GM12878 (cell line): ENCODE data around the gene DCUN1D4. TPM values are rescaled to one million over a fixed set of nuclear protein-coding genes. Genes with fewer than 3 reads are reported as not detected.

ENCODE experiments used
- ATAC-seq: fragments of 200-7000 bp; cut with Tn5 transposase; 3 replicates; pipeline ENCODE4 v1.9.1; 2020; ENCODE audit warnings: mild to moderate bottlenecking, moderate library complexity
- BruUV-seq: library from RNA; stranded (reverse); fragments of 400-500 nt; replicated peaks from 2 replicates; lab custom pipeline; 2021; lab: Mats Ljungman, UMichigan
- CTCF ChIA-PET: fragments of 300-600 bp; sonication (Branson Sonifier 250); formaldehyde crosslinking; extraction: SDS; loops from one replicate; lab custom pipeline; 2021; ENCODE audit warnings: inconsistent platforms; lab: Yijun Ruan, JAX
- POLR2A ChIA-PET: fragments of 350-600 bp; formaldehyde crosslinking; extraction: SDS; loops from one replicate; lab custom pipeline; 2021; ENCODE audit warnings: inconsistent platforms; lab: Charles Lee
- RAD21 ChIA-PET: fragments of 300-600 bp; sonication (Branson Sonifier 250); formaldehyde crosslinking; loops from one replicate; lab custom pipeline; 2023; ENCODE audit warnings: antibody characterized with exemption; ENCODE audit not compliant: unreplicated experiment; lab: Charles Lee
- SMC1A ChIA-PET: fragments of 300-600 bp; sonication (Branson Sonifier 250); formaldehyde crosslinking; loops from one replicate; lab custom pipeline; 2023; ENCODE audit not compliant: unreplicated experiment, uncharacterized antibody; lab: Charles Lee
- DNase-seq: peaks from one replicate; pipeline ENCODE4 v3.0.0-alpha.2; 2011; ENCODE audit warnings: low read depth, low spot score
- FAIRE-seq: peaks from 3 replicates; lab custom pipeline; 2011; peaks lifted over from hg19 to GRCh38; lab: Jason Lieb, UNC
- H2AFZ ChIP-seq: 2 replicates; pipeline ENCODE4 v1.6.0; 2011; ENCODE audit warnings: low read depth, low read length, control low read depth; ENCODE audit not compliant: control insufficient read depth
- H3K27ac ChIP-seq: 2 replicates; pipeline ENCODE4 v1.5.1; 2011; ENCODE audit warnings: control low read depth; ENCODE audit not compliant: control insufficient read depth, insufficient read depth
- H3K27me3 ChIP-seq, 2 experiments: replicated peaks in 1 of 2; 2 replicates each; pipeline versions ENCODE4 v1.6.0 to v1.6.1; 2011; ENCODE audit warnings: low read length in 1 of 2; ENCODE audit not compliant: control insufficient read depth in 2 of 2, insufficient read depth in 2 of 2
- H3K36me3 ChIP-seq, 2 experiments: 2 replicates each; pipeline ENCODE4 v1.5.1; 2011; ENCODE audit warnings: low read length in 1 of 2; ENCODE audit not compliant: control insufficient read depth in 2 of 2, insufficient read depth in 2 of 2
- H3K4me1 ChIP-seq: 2 replicates; pipeline ENCODE4 v1.6.1; 2011; ENCODE audit warnings: mild to moderate bottlenecking, low read length, moderate library complexity, mixed read lengths; ENCODE audit not compliant: control insufficient read depth, insufficient read depth
- H3K4me2 ChIP-seq: 2 replicates; pipeline ENCODE4 v1.6.0; 2011; ENCODE audit warnings: control low read depth; ENCODE audit not compliant: control insufficient read depth, insufficient read depth
- H3K4me3 ChIP-seq: fragments of 200-600 bp; sonication (generic); 2 replicates; pipeline ENCODE4 v1.5.1; 2016
- H3K79me2 ChIP-seq: 2 replicates; pipeline ENCODE4 v1.6.0; 2011; ENCODE audit warnings: low read length; ENCODE audit not compliant: control insufficient read depth, insufficient read depth
- H3K9ac ChIP-seq: 2 replicates; pipeline ENCODE4 v1.8.0; 2011; ENCODE audit warnings: low read length, control low read depth, mixed read lengths; ENCODE audit not compliant: control insufficient read depth, insufficient read depth
- H3K9me3 ChIP-seq: replicated peaks from 3 replicates; pipeline ENCODE4 v1.5.1; 2011; ENCODE audit warnings: mild to moderate bottlenecking, low read length; ENCODE audit not compliant: control insufficient read depth, insufficient read depth
- H4K20me1 ChIP-seq: 2 replicates; pipeline ENCODE4 v1.6.0; 2011; ENCODE audit not compliant: control insufficient read depth, insufficient read depth
- RAD21 ChIP-seq: IDR thresholded peaks from 2 replicates; pipeline ENCODE4 v1.6.1; 2011; ENCODE audit warnings: mild to moderate bottlenecking, low read depth, low read length, moderate library complexity; ENCODE audit not compliant: insufficient read depth
- SIX5 ChIP-seq: IDR thresholded peaks from 2 replicates; pipeline ENCODE4 v1.6.1; 2011; ENCODE audit warnings: mild to moderate bottlenecking, low read depth, low read length, moderate library complexity; ENCODE audit not compliant: severe bottlenecking
- SMC3 ChIP-seq: IDR thresholded peaks from 2 replicates; pipeline ENCODE4 v1.6.1; 2011; ENCODE audit warnings: low read length, improper control_type of control experiment, borderline replicate concordance
- WGBS: methylation state at CpG from one replicate; pipeline ENCODE4 v1.1.6; 2016; ENCODE audit warnings: low lambda C conversion rate; ENCODE audit not compliant: insufficient replicate concordance, insufficient coverage; ENCODE audit errors: missing lambda C conversion rate; 5-methylcytosine and 5-hydroxymethylcytosine counted together
- in situ Hi-C: fragments of 300-500 bp; cut with MboI; formaldehyde crosslinking; loops from 9 replicates; pipeline ENCODE4 v1.14.3; 2018; ENCODE audit warnings: mixed read lengths
- intact Hi-C: fragments of 100-400 bp; cut with micrococcal nuclease; formaldehyde crosslinking; loops from one replicate; pipeline ENCODE4 v1.14.2; 2022; ENCODE audit not compliant: unreplicated experiment
- polyA plus RNA-seq, 11 experiments: library from polyadenylated mRNA; depleted of rRNA in 4 of 11; unstranded in 6 of 11; stranded (reverse) in 5 of 11; fragments of >200 nt; fragmentation: Nextera tagmentation in 4 of 11; fragmentation: Illumina TruSeq in 1 of 11; extraction: Ambion mirVana in 4 of 11; extraction: Trizol in 1 of 11; gene quantifications; 1 replicate in 1 of 11; 2 replicates in 10 of 11; pipeline versions ENCODE4 v1.2.1 to v1.2.3, GENCODE V29; 2011 to 2016; ENCODE audit warnings: inconsistent platforms in 2 of 11, missing spikeins in 2 of 11, low read depth in 1 of 11
- total RNA-seq, 4 experiments: library from RNA; depleted of rRNA in 3 of 4; stranded (reverse); fragments of >200 nt in 3 of 4; fragmentation: Illumina TruSeq in 1 of 4; extraction: Trizol in 1 of 4; gene quantifications; 2 replicates each; pipeline versions ENCODE4 v1.2.1 to v1.2.3, GENCODE V29; 2013 to 2021
- TF ChIP-seq, protein P1 (sequence below), 3 experiments: IDR thresholded peaks in 2 of 3; conservative IDR thresholded peaks in 1 of 3; 2 replicates each; pipeline ENCODE4 v1.5.1; 2011; ENCODE audit warnings: low read depth in 3 of 3, low read length in 3 of 3, mild to moderate bottlenecking in 3 of 3, control low read depth in 2 of 3, moderate library complexity in 2 of 3, inconsistent platforms in 1 of 3, mixed read lengths in 1 of 3; ENCODE audit not compliant: control insufficient read depth in 2 of 3, insufficient read depth in 1 of 3; ENCODE audit errors: extremely low read depth in 1 of 3
- TF ChIP-seq, protein P2 (sequence below): IDR thresholded peaks from 2 replicates; pipeline ENCODE4 v1.6.1; 2011; ENCODE audit warnings: borderline replicate concordance, low read depth, mild to moderate bottlenecking, moderate library complexity, mixed read lengths, low read length; ENCODE audit not compliant: insufficient read depth; ENCODE audit errors: extremely low read length

DCUN1D4 gene
- total and polyA plus RNA-seq, 10 of the 15 experiments (the other 5 are each of a cell fraction or from before 2014, with no cell fraction given), result 7.1 to 62.6 (median 16.8) TPM

DNA sequence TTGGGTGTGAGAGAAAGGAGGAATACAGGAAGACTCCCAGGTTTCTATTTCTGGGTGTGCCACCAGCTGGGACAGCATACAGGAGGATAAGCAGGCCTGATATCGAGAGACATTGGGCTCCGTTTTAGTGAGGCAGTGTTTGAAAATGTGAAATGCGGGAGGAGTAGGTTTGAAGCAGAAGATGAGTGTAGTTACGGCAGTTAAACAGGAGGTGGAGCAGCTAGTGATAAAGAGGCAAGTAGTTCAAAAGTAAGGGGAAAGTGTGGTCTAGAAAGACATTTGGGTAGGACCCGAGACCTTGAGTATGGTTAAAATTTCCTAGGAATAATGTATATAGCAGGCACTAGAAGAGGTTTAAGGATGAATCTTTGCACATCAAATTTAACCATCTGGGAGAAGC lies 42.4 kb downstream of the DCUN1D4 start:
- no peak overlapping the region for H3K4me2 ChIP-seq
- ChIA-PET RAD21 (no interaction called here), SMC1A (interaction anchor here (0.9 to 1.1 kb wide), 2 partner anchors 14 to 74 kb away, joined by 3 read pairs; no protein-coding TSS in a partner anchor), CTCF (interaction anchor here (0.7 to 2.1 kb wide), 4 partner anchors 11 to 140 kb away, joined by 3 to 11 read pairs (median 4); no protein-coding TSS in a partner anchor), POLR2A (no interaction called here)
- DNase-seq (no peak), FAIRE-seq (no peak), ATAC-seq (peak; percentile 70)
- TF ChIP-seq, protein P1, sequence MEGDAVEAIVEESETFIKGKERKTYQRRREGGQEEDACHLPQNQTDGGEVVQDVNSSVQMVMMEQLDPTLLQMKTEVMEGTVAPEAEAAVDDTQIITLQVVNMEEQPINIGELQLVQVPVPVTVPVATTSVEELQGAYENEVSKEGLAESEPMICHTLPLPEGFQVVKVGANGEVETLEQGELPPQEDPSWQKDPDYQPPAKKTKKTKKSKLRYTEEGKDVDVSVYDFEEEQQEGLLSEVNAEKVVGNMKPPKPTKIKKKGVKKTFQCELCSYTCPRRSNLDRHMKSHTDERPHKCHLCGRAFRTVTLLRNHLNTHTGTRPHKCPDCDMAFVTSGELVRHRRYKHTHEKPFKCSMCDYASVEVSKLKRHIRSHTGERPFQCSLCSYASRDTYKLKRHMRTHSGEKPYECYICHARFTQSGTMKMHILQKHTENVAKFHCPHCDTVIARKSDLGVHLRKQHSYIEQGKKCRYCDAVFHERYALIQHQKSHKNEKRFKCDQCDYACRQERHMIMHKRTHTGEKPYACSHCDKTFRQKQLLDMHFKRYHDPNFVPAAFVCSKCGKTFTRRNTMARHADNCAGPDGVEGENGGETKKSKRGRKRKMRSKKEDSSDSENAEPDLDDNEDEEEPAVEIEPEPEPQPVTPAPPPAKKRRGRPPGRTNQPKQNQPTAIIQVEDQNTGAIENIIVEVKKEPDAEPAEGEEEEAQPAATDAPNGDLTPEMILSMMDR (IDR thresholded peaks at IDR 0.05 in 2 of 3, conservative IDR thresholded peaks at IDR 0.05 in 1 of 3; ENCODE audit: control insufficient read depth in 2 of 3, extremely low read depth in 1 of 3, insufficient read depth in 1 of 3, low read depth in 3 of 3, low read length in 3 of 3), result peak; percentile 30 to 48 (median 43); a peak in 3 of 6 replicates
- TF ChIP-seq, protein P2, sequence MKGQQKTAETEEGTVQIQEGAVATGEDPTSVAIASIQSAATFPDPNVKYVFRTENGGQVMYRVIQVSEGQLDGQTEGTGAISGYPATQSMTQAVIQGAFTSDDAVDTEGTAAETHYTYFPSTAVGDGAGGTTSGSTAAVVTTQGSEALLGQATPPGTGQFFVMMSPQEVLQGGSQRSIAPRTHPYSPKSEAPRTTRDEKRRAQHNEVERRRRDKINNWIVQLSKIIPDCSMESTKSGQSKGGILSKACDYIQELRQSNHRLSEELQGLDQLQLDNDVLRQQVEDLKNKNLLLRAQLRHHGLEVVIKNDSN, result no peak
- TF ChIP-seq SIX5 (no peak), RAD21 (peak; percentile 13; the same call in 1 of the 2 replicates), SMC3 (peak; percentile 40; the same call in 1 of the 2 replicates)
- intact Hi-C loops, result no loop called here
- no peaks in the 10 kb centered on the region for H3K79me2 ChIP-seq
- H3K36me3 ChIP-seq, result peaks cover 3 to 13% of the 10 kb centered on the region in 2 experiments
- H4K20me1 ChIP-seq, result no peaks in the 10 kb centered on the region
- no peak overlapping the region for H3K4me3 ChIP-seq
- H3K27ac ChIP-seq, result no peak overlapping the region
- WGBS, result 99% methylated on average over 5 of the region's 5 CpGs
- in situ Hi-C loops, result no loop called here
- H3K4me1 ChIP-seq, result no peaks in the 10 kb centered on the region
- no peak overlapping the region for H2AFZ ChIP-seq
- no peaks in the 10 kb centered on the region for H3K27me3 ChIP-seq
- no peaks in the 10 kb centered on the region for H3K9me3 ChIP-seq
- BruUV-seq, result no TSS peak
- H3K9ac ChIP-seq, result no peak overlapping the region
